Nephron (organoid): Measurements from ENCODE around the gene TRIM6.

Experiments used
- H3K27ac Mint-ChIP-seq, 3 experiments: 2 replicates each; pipeline ENCODE4 v1.8.0; 2020; ENCODE audit warnings: mixed read lengths in 3 of 3, mild to moderate bottlenecking in 2 of 3, moderate library complexity in 1 of 3
- H3K27me3 Mint-ChIP-seq: 2 replicates; pipeline ENCODE4 v1.8.0; 2021; ENCODE audit warnings: low read depth, mild to moderate bottlenecking, moderate library complexity, mixed read lengths
- H3K36me3 Mint-ChIP-seq: 2 replicates; pipeline ENCODE4 v1.8.0; 2020; ENCODE audit warnings: low read depth, mixed read lengths
- H3K4me1 Mint-ChIP-seq: 2 replicates; pipeline ENCODE4 v1.8.0; 2020; ENCODE audit warnings: mixed read lengths
- H3K4me3 Mint-ChIP-seq, 3 experiments: 2 replicates each; pipeline ENCODE4 v1.8.0; 2020; ENCODE audit warnings: mild to moderate bottlenecking in 3 of 3, mixed read lengths in 3 of 3, moderate library complexity in 2 of 3
- H3K9me3 Mint-ChIP-seq: 2 replicates; pipeline ENCODE4 v1.8.0; 2020; ENCODE audit warnings: mixed read lengths
- TF ChIP-seq, protein P1 (sequence below), 3 experiments: fragments of 200-600 bp; sonication (generic); IDR thresholded peaks; one replicate each; pipeline ENCODE4 v1.5.0; 2021; ENCODE audit warnings: antibody characterized with exemption in 3 of 3; ENCODE audit not compliant: unreplicated experiment in 3 of 3

The TRIM6 gene

DNA sequence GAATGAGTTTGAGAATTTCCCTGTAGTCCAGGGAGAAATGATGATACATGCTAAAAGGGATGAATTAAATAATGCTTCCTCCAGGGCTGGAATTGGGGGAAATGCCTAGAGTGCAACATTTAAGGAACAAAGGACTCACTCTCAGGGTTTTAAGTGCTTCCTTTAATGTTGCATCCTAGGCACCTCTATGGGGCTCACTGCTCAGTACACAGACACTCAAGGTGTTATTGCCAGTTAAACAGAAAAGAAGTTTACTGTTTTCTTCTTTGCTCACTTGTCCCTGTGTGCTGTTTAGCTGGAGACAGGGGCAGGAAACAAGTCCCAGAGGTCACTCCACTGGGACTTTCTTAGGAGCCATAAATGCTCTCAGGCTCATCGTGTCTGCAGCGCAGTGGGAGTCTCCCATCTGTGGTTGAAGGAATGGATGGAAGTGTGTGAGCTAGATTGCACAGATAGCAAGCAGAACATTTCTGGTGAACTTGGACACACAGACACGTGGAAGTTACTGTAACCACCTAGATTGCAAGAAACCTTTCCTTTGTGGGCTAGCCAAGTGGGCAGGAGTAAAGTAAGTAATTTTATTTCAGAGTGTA is 39.7 kb upstream of the TRIM6 start:
- Mint-ChIP-seq H3K9me3 (no peaks in the 10 kb centered on the region), H3K4me1 (no peaks in the 10 kb centered on the region), H3K4me3 (no peak overlapping the region), H3K36me3 (no peaks in the 10 kb centered on the region), H3K27ac (no peak overlapping the region), H3K27me3 (peaks cover 4% of the 10 kb centered on the region)
- TF ChIP-seq, protein P1, sequence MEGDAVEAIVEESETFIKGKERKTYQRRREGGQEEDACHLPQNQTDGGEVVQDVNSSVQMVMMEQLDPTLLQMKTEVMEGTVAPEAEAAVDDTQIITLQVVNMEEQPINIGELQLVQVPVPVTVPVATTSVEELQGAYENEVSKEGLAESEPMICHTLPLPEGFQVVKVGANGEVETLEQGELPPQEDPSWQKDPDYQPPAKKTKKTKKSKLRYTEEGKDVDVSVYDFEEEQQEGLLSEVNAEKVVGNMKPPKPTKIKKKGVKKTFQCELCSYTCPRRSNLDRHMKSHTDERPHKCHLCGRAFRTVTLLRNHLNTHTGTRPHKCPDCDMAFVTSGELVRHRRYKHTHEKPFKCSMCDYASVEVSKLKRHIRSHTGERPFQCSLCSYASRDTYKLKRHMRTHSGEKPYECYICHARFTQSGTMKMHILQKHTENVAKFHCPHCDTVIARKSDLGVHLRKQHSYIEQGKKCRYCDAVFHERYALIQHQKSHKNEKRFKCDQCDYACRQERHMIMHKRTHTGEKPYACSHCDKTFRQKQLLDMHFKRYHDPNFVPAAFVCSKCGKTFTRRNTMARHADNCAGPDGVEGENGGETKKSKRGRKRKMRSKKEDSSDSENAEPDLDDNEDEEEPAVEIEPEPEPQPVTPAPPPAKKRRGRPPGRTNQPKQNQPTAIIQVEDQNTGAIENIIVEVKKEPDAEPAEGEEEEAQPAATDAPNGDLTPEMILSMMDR (IDR thresholded peaks at IDR 0.05; ENCODE audit: unreplicated experiment in 3 of 3): no peak

DNA sequence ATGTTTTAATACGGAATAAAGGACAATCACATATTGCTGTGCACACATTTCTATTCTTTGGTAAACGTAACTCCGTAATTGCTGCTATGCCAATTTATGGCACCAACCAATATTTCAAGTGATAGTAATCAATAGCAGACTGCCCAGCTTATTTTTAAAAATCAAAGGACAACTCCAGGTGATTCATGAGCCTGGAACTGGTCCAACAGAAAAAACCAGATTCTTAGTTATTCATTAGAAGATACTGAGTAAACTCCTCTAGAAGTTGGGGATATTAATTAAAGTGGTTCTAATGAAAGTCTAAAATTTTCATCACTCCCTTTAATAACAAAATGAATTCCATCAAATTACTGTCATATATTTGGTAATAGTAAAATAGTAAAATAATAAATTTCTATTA is 38.7 kb upstream of the TRIM6 start:
- H3K4me1 Mint-ChIP-seq: no peaks in the 10 kb centered on the region
- TF ChIP-seq, protein P1 (IDR thresholded peaks at IDR 0.05; ENCODE audit: unreplicated experiment in 3 of 3): no peak
- H3K36me3 Mint-ChIP-seq: no peaks in the 10 kb centered on the region
- no peaks in the 10 kb centered on the region for H3K9me3 Mint-ChIP-seq
- peaks cover 4% of the 10 kb centered on the region for H3K27me3 Mint-ChIP-seq
- H3K27ac Mint-ChIP-seq: no peak overlapping the region
- no peak overlapping the region for H3K4me3 Mint-ChIP-seq

DNA sequence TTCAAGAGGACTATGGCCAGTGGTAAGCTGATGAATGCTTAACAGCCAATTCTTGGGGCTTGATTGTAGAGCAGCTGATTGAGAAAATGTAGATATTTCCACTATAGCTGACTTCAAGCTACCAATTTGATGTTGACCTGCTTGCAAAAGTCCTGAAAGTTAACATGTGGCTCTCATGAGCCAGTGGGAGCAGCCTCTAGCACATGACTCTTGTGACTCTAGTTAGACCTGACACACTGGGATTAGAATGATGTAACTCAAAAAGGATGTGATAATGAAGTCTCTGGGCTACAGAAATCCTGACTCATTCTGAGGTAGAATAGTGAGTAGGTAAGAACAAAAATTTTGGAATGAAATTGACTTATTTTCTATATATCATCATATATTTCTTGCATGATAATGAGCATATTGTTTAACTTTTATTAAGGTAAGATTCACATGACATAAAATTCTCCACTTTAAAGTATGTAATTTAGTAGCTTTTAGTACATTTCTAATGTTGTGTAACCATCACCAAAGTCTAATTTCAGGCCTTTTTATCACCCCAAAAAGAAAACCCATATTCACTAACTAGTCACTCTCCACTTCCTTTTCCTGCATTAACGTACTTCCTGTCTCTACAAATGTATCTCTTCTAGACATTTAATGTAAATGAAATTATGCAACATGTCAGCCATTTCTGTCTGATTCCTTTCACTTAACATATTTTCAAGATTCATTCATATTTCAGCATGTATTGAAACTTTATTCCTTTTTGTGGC is 32.0 kb upstream of the TRIM6 start:
- H3K27ac Mint-ChIP-seq: no peak overlapping the region
- no peak overlapping the region for H3K4me3 Mint-ChIP-seq
- H3K27me3 Mint-ChIP-seq: peaks cover 3% of the 10 kb centered on the region
- TF ChIP-seq, protein P1 (IDR thresholded peaks at IDR 0.05; ENCODE audit: unreplicated experiment in 3 of 3): no peak
- H3K9me3 Mint-ChIP-seq: no peaks in the 10 kb centered on the region
- H3K4me1 Mint-ChIP-seq: no peaks in the 10 kb centered on the region
- no peaks in the 10 kb centered on the region for H3K36me3 Mint-ChIP-seq

DNA sequence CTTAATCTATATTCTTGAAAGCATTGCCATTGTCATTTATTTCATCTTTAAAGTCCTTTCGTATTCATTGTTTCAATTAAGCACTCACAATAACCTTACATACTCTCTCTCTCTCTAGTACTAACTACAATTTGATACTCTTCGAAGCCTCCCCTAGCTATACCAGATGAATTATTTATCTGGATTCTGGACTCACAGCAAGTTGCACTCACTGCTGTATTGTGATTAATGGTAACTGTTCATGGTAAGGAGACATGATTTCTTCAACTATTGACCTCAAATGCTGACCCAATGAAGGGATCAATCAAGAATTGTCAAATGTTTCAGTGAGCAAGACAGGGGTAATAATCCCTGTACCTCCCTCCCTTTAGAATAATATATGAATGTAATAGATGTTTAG is 21.8 kb upstream of the TRIM6 start:
- no peaks in the 10 kb centered on the region for H3K9me3 Mint-ChIP-seq
- TF ChIP-seq, protein P1 (IDR thresholded peaks at IDR 0.05; ENCODE audit: unreplicated experiment in 3 of 3): no peak
- H3K4me1 Mint-ChIP-seq: no peaks in the 10 kb centered on the region
- H3K27ac Mint-ChIP-seq: no peak overlapping the region
- H3K27me3 Mint-ChIP-seq: no peaks in the 10 kb centered on the region
- H3K36me3 Mint-ChIP-seq: no peaks in the 10 kb centered on the region
- H3K4me3 Mint-ChIP-seq: no peak overlapping the region

DNA sequence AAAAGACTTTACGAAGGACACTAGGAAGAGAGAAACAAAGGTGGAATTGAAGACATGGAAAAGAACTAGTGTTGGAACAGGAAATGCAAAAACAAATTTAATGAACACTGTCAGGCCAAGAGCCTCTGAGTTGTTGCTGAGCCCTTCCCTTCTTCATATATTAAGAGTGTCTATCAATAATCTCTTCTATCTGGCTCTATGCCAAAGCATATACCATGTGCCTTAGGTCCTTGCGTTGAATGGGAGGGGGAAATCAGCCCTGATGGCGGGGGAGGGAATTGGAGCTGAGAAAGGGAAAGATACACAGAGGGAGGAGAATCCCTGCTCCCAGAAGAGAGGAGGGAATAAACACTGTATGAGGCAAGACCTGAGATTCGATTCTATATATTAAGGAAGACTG is 21.3 kb upstream of the TRIM6 start:
- no peak overlapping the region for H3K4me3 Mint-ChIP-seq
- no peaks in the 10 kb centered on the region for H3K9me3 Mint-ChIP-seq
- H3K36me3 Mint-ChIP-seq: no peaks in the 10 kb centered on the region
- TF ChIP-seq, protein P1 (IDR thresholded peaks at IDR 0.05; ENCODE audit: unreplicated experiment in 3 of 3): no peak
- H3K27me3 Mint-ChIP-seq: no peaks in the 10 kb centered on the region
- no peak overlapping the region for H3K27ac Mint-ChIP-seq
- H3K4me1 Mint-ChIP-seq: no peaks in the 10 kb centered on the region

DNA sequence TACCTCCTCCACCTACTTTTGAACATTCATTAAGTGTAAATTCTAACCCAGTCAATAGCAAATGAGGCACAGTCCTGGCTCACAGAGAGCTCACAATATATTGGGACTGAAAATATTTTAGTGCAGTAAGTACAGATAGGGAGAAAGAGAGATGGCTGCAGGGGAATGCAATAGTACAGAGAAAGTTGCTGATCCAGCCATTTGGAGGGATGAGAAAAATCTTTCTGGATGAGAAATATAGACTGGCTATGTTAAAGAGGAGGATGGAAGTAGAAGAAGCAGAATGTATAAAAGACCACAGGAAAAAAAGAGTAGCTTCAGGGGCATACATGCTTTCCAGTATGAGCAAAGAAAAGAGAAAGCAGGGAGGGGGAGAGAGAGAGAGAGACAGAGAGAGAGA is 19.3 kb upstream of the TRIM6 start:
- Mint-ChIP-seq H3K4me3 (no peak overlapping the region), H3K27ac (no peak overlapping the region), H3K4me1 (no peaks in the 10 kb centered on the region), H3K27me3 (no peaks in the 10 kb centered on the region), H3K36me3 (no peaks in the 10 kb centered on the region), H3K9me3 (no peaks in the 10 kb centered on the region)
- TF ChIP-seq, protein P1 (IDR thresholded peaks at IDR 0.05; ENCODE audit: unreplicated experiment in 3 of 3): no peak
